GM23248 (cell line): Measurements from ENCODE around the gene DIAPH3. TPM values are rescaled to one million over a fixed set of nuclear protein-coding genes. Genes with fewer than 3 reads are reported as not detected.

Experiments
- DNase-seq: peaks from one replicate; pipeline ENCODE4 v3.0.0-alpha.2; 2015
- H2AFZ ChIP-seq: fragments of 200-600 bp; sonication (generic); 2 replicates; pipeline ENCODE4 v1.6.1; 2016; ENCODE audit warnings: antibody characterized with exemption
- H3F3A ChIP-seq: fragments of 200-600 bp; sonication (generic); 2 replicates; pipeline ENCODE4 v1.6.1; 2016; ENCODE audit warnings: mild to moderate bottlenecking, antibody characterized with exemption, mixed run types; ENCODE audit not compliant: insufficient read depth
- H3K27ac ChIP-seq: fragments of 200-600 bp; sonication (generic); 2 replicates; pipeline ENCODE4 v1.5.1; 2016; ENCODE audit warnings: mild to moderate bottlenecking
- H3K27me3 ChIP-seq: fragments of 200-600 bp; sonication (generic); replicated peaks from 2 replicates; pipeline ENCODE4 v1.6.1; 2016; ENCODE audit warnings: mild to moderate bottlenecking; ENCODE audit not compliant: insufficient read depth
- H3K36me3 ChIP-seq: fragments of 200-600 bp; sonication (generic); 2 replicates; pipeline ENCODE4 v1.6.1; 2016; ENCODE audit warnings: low read depth, mild to moderate bottlenecking
- H3K4me1 ChIP-seq: fragments of 200-600 bp; sonication (generic); 2 replicates; pipeline ENCODE4 v1.6.1; 2016; ENCODE audit warnings: mild to moderate bottlenecking; ENCODE audit not compliant: insufficient read depth
- H3K4me2 ChIP-seq: fragments of 200-600 bp; sonication (generic); one replicate; pipeline ENCODE4 v1.6.1; 2016; ENCODE audit warnings: mild to moderate bottlenecking; ENCODE audit not compliant: unreplicated experiment
- H3K4me3 ChIP-seq: fragments of 200-600 bp; sonication (generic); 2 replicates; pipeline ENCODE4 v1.5.1; 2016; ENCODE audit warnings: mild to moderate bottlenecking
- H3K79me2 ChIP-seq: fragments of 200-600 bp; sonication (generic); 2 replicates; pipeline ENCODE4 v1.6.1; 2016; ENCODE audit warnings: mild to moderate bottlenecking; ENCODE audit not compliant: insufficient read depth
- H3K9ac ChIP-seq: fragments of 200-600 bp; sonication (generic); 2 replicates; pipeline ENCODE4 v1.6.1; 2016; ENCODE audit warnings: mild to moderate bottlenecking
- H3K9me2 ChIP-seq: fragments of 200-600 bp; sonication (generic); 2 replicates; pipeline ENCODE4 v1.6.1; 2016; ENCODE audit warnings: mixed run types, mild to moderate bottlenecking, moderate library complexity; ENCODE audit not compliant: insufficient read depth
- H3K9me3 ChIP-seq: fragments of 200-600 bp; sonication (generic); one replicate; pipeline ENCODE4 v1.6.1; 2017; ENCODE audit warnings: low read depth
- H4K20me1 ChIP-seq: fragments of 200-600 bp; sonication (generic); 2 replicates; pipeline ENCODE4 v1.6.0; 2016; ENCODE audit not compliant: insufficient read depth
- EZH2 ChIP-seq: fragments of 200-600 bp; sonication (generic); IDR thresholded peaks from 2 replicates; pipeline ENCODE4 v1.6.1; 2018; ENCODE audit warnings: antibody characterized with exemption, mild to moderate bottlenecking; ENCODE audit not compliant: insufficient read depth, poor library complexity, severe bottlenecking
- EZH2phosphoT487 ChIP-seq: fragments of 200-600 bp; sonication (generic); IDR thresholded peaks from 2 replicates; pipeline ENCODE4 v1.6.1; 2018; ENCODE audit warnings: antibody characterized with exemption, moderate library complexity, mild to moderate bottlenecking, low read depth; ENCODE audit not compliant: insufficient read depth
- WGBS, 2 experiments: methylation state at CpG; one replicate each; pipeline ENCODE4 v1.1.6; 2015 to 2017; ENCODE audit warnings: low lambda C conversion rate in 2 of 2, low coverage in 1 of 2; ENCODE audit errors: missing lambda C conversion rate in 2 of 2; 5-methylcytosine and 5-hydroxymethylcytosine counted together
- in situ Hi-C: fragments of 300-500 bp; cut with MboI; formaldehyde crosslinking; loops from 2 replicates; pipeline ENCODE4 v1.15.0; 2020
- polyA plus RNA-seq: library from polyadenylated mRNA; unstranded; fragments of >200 nt; fragmentation: Nextera tagmentation; extraction: Ambion mirVana; gene quantifications from 2 replicates; pipeline ENCODE4 v1.2.1, GENCODE V29; 2016
- total RNA-seq: library from RNA; depleted of rRNA; stranded (reverse); fragments of >200 nt; shearing (Covaris generic); gene quantifications from 2 replicates; pipeline ENCODE4 v1.2.3, GENCODE V29; 2014

Gene DIAPH3
- total and polyA plus RNA-seq, 2 experiments from 2014 or later = 12.1 to 18.1 TPM

- no peaks in the 10 kb centered on the region for H3K27me3 ChIP-seq
- DNase-seq = no peak
- in situ Hi-C loops = no loop called here
- 78 to 83% methylated on average over 6 of the region's 6 CpGs for WGBS, 2 experiments
- no peak overlapping the region for H3K4me3 ChIP-seq
- H4K20me1 ChIP-seq = no peaks in the 10 kb centered on the region
- no peaks in the 10 kb centered on the region for H3K4me1 ChIP-seq
- H3K79me2 ChIP-seq = no peaks in the 10 kb centered on the region
- no peak overlapping the region for H3K9ac ChIP-seq
- no peak overlapping the region for H3K27ac ChIP-seq
- H3K9me3 ChIP-seq = no peaks in the 10 kb centered on the region
- TF ChIP-seq EZH2phosphoT487 (no peak), EZH2 (no peak)
- H2AFZ ChIP-seq = no peak overlapping the region
- H3F3A ChIP-seq = no peaks in the 10 kb centered on the region
- H3K4me2 ChIP-seq = no peak overlapping the region
- H3K9me2 ChIP-seq = no peaks in the 10 kb centered on the region
- H3K36me3 ChIP-seq = no peaks in the 10 kb centered on the region
These were observed 144.4 kb downstream of the DIAPH3 start for GRCh38 chr13:60019119-60019993.

- H3K9ac ChIP-seq = no peak overlapping the region
- no peaks in the 10 kb centered on the region for H3F3A ChIP-seq
- in situ Hi-C loops = no loop called here
- no peaks in the 10 kb centered on the region for H3K36me3 ChIP-seq
- H2AFZ ChIP-seq = no peak overlapping the region
- 100% methylated on average over 1 of the region's 1 CpG for WGBS, 2 experiments
- no peak for DNase-seq
- no peaks in the 10 kb centered on the region for H3K9me3 ChIP-seq
- H3K79me2 ChIP-seq = no peaks in the 10 kb centered on the region
- no peak overlapping the region for H3K4me2 ChIP-seq
- H3K9me2 ChIP-seq = no peaks in the 10 kb centered on the region
- no peaks in the 10 kb centered on the region for H4K20me1 ChIP-seq
- TF ChIP-seq EZH2phosphoT487 = no peak
- no peak for TF ChIP-seq EZH2
- H3K27ac ChIP-seq = no peak overlapping the region
- no peak overlapping the region for H3K4me3 ChIP-seq
- H3K27me3 ChIP-seq = no peaks in the 10 kb centered on the region
- no peaks in the 10 kb centered on the region for H3K4me1 ChIP-seq
These were observed 145.2 kb downstream of the DIAPH3 start for GRCh38 chr13:60018536-60018935.

GRCh38 chr13:60016229-60016628 lies 147.5 kb downstream of the DIAPH3 start:
- no peaks in the 10 kb centered on the region for H3K9me3 ChIP-seq
- no peaks in the 10 kb centered on the region for H3K27me3 ChIP-seq
- no peak overlapping the region for H2AFZ ChIP-seq
- DNase-seq = no peak
- no peaks in the 10 kb centered on the region for H4K20me1 ChIP-seq
- no peaks in the 10 kb centered on the region for H3K4me1 ChIP-seq
- in situ Hi-C loops = no loop called here
- 99 to 100% methylated on average over 4 of the region's 4 CpGs for WGBS, 2 experiments
- no peaks in the 10 kb centered on the region for H3K79me2 ChIP-seq
- H3K4me2 ChIP-seq = no peak overlapping the region
- no peak overlapping the region for H3K4me3 ChIP-seq
- TF ChIP-seq EZH2 (no peak), EZH2phosphoT487 (no peak)
- no peaks in the 10 kb centered on the region for H3F3A ChIP-seq
- H3K9me2 ChIP-seq = no peaks in the 10 kb centered on the region
- no peak overlapping the region for H3K27ac ChIP-seq
- H3K36me3 ChIP-seq = no peaks in the 10 kb centered on the region
- no peak overlapping the region for H3K9ac ChIP-seq

- 87 to 90% methylated on average over 6 of the region's 6 CpGs for WGBS, 2 experiments
These were observed 150.6 kb downstream of the DIAPH3 start for GRCh38 chr13:60013166-60013565.

More at GRCh38 chr13:60013166-60013565, 150.6 kb downstream of the DIAPH3 start:
- Histone ChIP-seq H4K20me1 (no peaks in the 10 kb centered on the region), H3K36me3 (no peaks in the 10 kb centered on the region), H3K4me2 (no peak overlapping the region), H3K79me2 (no peaks in the 10 kb centered on the region), H3K9me2 (no peaks in the 10 kb centered on the region), H3K4me3 (no peak overlapping the region), H3K9ac (no peak overlapping the region), H2AFZ (no peak overlapping the region), H3F3A (no peaks in the 10 kb centered on the region), H3K4me1 (no peaks in the 10 kb centered on the region), H3K9me3 (no peaks in the 10 kb centered on the region), H3K27ac (no peak overlapping the region), H3K27me3 (no peaks in the 10 kb centered on the region)
- in situ Hi-C loops = no loop called here
- DNase-seq = no peak
- no peak for TF ChIP-seq EZH2
- no peak for TF ChIP-seq EZH2phosphoT487
